GM21786 (cell line): ENCODE measurements around the gene RXRA.
A peak's percentile ranks its signal among the peaks of the same experiment; 100 is the strongest.

Experiments
- ATAC-seq: cut with Tn5 transposase; IDR thresholded peaks from one replicate; pipeline ENCODE4 v1.9.1; 2021; ENCODE audit not compliant: unreplicated experiment

The RXRA gene

GRCh38 chr9:134443174-134444037 is 117.2 kb downstream of the RXRA start:
- peak; percentile 82 for ATAC-seq

DNA sequence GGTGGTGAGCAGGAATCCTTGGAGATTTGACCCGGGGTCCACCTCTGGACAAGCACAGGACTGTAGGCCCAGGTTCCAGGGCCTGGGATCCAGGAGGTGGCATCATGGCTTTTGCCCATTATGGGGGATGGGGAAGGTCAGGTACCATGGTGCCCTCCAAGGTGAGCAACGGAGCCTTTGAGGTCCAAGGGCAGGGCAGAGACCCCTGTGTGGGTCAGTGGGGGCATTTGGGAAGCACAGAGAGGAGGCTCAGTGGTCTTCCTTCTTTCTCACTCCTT is 117.7 kb downstream of the RXRA start:
- ATAC-seq = no peak

DNA sequence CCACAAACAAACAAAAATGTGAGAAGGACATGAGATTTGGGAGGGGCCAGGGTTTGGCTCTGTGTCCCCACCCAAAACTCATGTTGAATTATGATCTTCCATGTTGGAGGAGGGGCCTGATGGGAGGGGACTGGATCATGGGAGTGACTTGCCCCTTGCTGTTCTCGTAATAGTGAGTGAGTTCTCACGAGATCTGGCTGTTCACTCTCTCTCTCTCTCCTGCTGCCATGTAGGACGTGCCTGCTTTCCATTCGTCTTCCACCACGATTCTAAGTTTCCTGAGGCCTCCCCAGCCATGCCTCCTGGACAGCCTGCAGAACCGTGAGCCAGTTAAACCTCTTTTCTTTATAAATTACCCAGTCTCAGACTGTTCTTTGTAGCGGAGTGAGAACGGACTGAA is 118.7 kb downstream of the RXRA start:
- ATAC-seq = no peak

DNA sequence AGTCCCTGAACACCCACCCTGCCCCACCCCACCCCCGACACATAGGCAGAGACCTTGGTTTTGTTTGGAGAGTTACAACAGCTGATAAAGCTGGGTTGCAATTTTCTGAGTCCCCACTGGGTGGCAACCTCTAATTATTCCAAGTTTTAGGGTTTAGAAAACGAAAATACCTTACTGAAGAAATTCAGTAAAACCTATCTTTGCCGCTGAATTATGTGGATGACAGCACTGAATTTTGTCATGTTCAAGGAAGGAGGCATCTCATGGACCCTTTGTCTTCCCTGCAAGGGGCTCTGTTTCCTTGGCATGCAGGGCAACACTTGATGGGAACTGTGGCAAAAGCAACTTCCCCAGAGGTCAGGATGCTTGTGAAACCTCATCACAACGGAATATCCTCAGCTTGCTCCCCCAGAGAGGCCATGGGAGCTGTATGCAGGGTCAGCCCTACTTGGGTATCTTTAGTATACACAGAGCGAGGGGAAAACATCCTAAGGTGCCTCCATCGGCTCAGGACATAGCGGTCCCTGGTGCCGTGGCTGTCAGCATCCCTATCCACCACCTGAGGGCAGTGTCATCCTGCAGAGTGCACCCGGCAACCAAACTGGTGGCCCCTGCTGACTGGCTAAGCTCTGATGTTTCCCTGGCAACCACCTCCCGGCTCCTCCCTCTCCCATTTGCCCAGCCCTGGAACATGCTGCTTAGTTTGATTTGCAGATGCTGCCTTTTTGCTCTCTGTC is 123.1 kb downstream of the RXRA start:
- ATAC-seq = peak; percentile 75

DNA sequence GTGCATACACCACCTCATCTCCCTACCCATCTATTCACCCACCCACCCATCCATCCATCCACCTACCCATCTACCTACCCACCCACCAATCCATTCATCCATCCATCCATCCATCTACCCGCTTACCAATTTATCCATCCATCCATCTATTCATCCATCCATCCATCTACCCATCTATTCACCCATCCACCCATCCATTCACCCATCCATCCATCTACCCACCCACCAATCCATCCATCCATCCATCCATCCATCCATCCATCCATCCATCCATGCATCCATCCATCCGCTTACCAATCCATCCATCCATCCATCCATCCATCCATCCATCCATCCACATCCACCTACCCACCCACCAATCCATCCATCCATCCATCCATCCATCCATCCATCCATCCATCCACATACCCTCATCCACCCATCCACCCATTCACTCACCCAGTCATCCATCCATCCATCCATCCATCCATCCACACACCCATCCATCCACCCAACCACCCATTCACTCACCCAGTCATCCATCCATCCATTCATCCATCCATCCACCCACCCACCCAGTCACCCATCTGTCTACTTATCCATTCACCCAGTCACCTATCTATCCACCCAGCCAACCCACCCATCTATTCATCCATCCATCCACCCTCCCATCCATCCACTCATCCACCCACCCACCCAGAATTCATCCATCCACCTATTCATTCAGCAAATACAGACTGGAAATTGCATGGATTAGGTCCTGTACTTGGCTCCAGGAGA is 125.6 kb downstream of the RXRA start:
- no peak for ATAC-seq

GRCh38 chr9:134452728-134453127 is 126.5 kb downstream of the RXRA start:
- ATAC-seq = no peak

- ATAC-seq = no peak
These were observed 127.7 kb downstream of the RXRA start for GRCh38 chr9:134453776-134454475.

GRCh38 chr9:134454476-134454857 is 128.2 kb downstream of the RXRA start:
- no peak for ATAC-seq

GRCh38 chr9:134455021-134455471 is 128.8 kb downstream of the RXRA start:
- ATAC-seq = no peak

DNA sequence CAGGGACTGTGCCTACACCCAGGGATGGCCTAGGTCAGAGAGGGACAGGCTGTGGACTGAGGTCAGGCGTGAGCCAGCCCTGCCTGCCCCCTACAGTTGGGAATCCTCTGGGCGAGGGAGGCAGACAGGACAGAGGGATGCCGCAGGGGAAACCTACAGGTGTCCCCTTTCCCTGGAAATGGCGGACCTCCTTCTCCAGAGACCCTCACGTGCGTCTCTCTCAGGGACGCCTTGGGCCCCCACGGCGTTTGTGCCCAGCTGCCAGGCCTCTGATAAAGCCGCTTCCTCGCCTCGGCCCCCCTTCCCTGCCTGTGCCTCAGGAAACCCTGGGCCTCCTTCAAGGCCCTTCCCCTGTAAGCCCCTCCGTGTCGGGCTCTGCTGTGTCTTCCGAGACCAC is 129.3 kb downstream of the RXRA start:
- no peak for ATAC-seq

GRCh38 chr9:134455934-134456755 is 129.9 kb downstream of the RXRA start:
- no peak for ATAC-seq

DNA sequence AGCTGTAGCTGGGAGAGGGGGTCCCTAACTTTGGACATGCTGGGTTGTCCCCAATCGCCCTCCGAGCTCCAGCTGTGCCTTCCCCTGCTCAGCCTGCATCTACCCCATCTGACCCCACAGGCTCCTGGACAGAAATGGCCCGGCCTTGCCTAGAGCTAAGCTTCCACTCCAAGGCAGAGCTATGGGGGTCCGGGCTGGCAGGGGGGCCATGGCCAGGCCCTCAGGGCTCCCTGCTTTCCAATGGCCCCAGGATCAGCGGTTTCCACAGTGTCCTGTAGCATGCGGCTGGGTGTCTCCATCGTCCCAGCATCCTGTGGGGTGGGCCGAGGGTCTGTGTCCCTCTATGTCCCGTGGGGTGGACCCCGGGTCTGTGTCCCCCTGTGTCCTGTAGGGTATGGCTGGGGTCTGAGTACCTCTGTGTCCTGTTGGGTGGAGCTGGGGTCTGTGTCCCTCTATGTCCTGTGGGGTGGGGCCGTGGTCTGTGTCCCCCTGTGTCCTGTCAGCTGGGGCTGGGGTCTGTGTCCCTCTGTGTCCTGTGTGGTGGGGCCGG is 130.6 kb downstream of the RXRA start:
- no peak for ATAC-seq

GRCh38 chr9:134457321-134458206 is 131.3 kb downstream of the RXRA start:
- ATAC-seq = no peak

GRCh38 chr9:134458207-134459108 is 132.2 kb downstream of the RXRA start:
- no peak for ATAC-seq

DNA sequence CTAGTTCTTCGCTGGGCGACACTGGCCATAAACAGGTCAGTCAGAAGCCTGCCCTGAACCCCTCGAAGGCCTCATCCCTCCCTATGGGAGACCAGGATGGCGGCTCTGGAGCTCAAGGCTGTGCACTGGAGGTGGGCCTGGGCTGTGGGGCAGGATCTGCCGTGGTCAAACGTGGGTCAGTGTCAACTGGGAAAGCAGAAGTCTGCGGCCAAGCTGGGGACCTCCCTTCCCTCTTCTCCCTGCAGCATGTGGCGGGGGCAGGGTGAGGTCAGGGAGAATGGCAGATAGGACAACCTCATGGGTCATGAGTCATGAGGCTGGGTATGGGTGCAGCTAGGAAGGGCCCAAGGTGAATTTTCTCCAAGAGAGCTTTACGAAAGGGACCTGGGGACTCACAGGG is 132.9 kb downstream of the RXRA start:
- ATAC-seq = no peak

GRCh38 chr9:134459573-134459972 is 133.3 kb downstream of the RXRA start:
- no peak for ATAC-seq

DNA sequence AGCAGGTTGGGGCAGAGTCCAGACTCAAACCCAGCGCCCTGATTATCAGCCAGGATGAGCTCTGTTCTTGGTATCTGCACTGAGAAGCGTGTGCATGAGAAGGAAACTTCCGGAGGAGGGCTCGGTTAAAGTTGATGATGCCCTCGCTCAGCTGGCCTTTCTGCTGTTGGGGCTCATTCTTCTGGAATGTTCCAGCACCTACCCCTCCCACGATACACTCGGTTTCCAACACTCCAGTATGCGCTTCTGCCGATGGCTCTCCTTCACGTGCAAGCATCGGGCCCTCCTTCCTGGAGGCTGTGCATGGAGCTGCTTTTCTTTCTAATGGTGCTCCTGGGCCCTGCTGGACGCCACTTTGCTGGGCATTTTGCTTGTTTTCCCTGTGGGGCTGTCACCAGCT is 134.0 kb downstream of the RXRA start:
- ATAC-seq = no peak

GRCh38 chr9:134460896-134461295 is 134.6 kb downstream of the RXRA start:
- ATAC-seq = no peak
